VCaP (cell line): Measurements from ENCODE around the gene KCNK2.
"Not testable (repeated sequence)": the region's sequence is repeated elsewhere in the genome, so short reads cannot be mapped to it uniquely, and the experiment has no call there.

Experiments used
- H3K27ac ChIP-seq: fragments of 450-650 bp; 2 replicates; pipeline ENCODE4 v1.5.1; 2017
- CTCF ChIP-seq: fragments of 450-650 bp; conservative IDR thresholded peaks from 2 replicates; pipeline ENCODE4 v1.5.1; 2017; ENCODE audit warnings: mild to moderate bottlenecking, moderate library complexity

KCNK2 gene

GRCh38 chr1:215147024-215147423 lies 64.5 kb downstream of the KCNK2 start:
- no peak overlapping the region for H3K27ac ChIP-seq
- no peak for TF ChIP-seq CTCF

GRCh38 chr1:215151841-215152549 lies 69.5 kb downstream of the KCNK2 start:
- H3K27ac ChIP-seq: no peak overlapping the region
- TF ChIP-seq CTCF: no peak

- TF ChIP-seq CTCF: no peak
- no peak overlapping the region for H3K27ac ChIP-seq
Measured at GRCh38 chr1:215156232-215156631, 73.7 kb downstream of the KCNK2 start.

GRCh38 chr1:215160351-215160750 lies 77.8 kb downstream of the KCNK2 start:
- no peak for TF ChIP-seq CTCF
- no peak overlapping the region for H3K27ac ChIP-seq

GRCh38 chr1:215163144-215163543 lies 80.6 kb downstream of the KCNK2 start:
- not testable (repeated sequence) for H3K27ac ChIP-seq

- no peak overlapping the region for H3K27ac ChIP-seq
- TF ChIP-seq CTCF: no peak
Measured at GRCh38 chr1:215166886-215167285, 84.3 kb downstream of the KCNK2 start.

GRCh38 chr1:215181518-215181917 lies 99.0 kb downstream of the KCNK2 start:
- peak; percentile 68 for TF ChIP-seq CTCF
- H3K27ac ChIP-seq: no peak overlapping the region

- TF ChIP-seq CTCF: no peak
- no peak overlapping the region for H3K27ac ChIP-seq
Measured at GRCh38 chr1:215185067-215185620, 102.6 kb downstream of the KCNK2 start.
